GM21528 (cell line): Measurements from ENCODE around the gene PCAT6.

Experiments
- ATAC-seq: cut with Tn5 transposase; IDR thresholded peaks from one replicate; pipeline ENCODE4 v1.9.1; 2021; ENCODE audit warnings: mild to moderate bottlenecking, moderate library complexity; ENCODE audit not compliant: unreplicated experiment, low FRiP score

PCAT6 gene

GRCh38 chr1:202844259-202844658 lies 33.5 kb downstream of the PCAT6 start:
- ATAC-seq: no peak

- no peak for ATAC-seq
Measured at GRCh38 chr1:202844935-202845334, 34.2 kb downstream of the PCAT6 start.

- ATAC-seq: peak; percentile 64
Measured at GRCh38 chr1:202848191-202848542, 37.4 kb downstream of the PCAT6 start.

GRCh38 chr1:202850593-202851362 lies 40.0 kb downstream of the PCAT6 start:
- ATAC-seq: no peak

GRCh38 chr1:202852163-202852904 lies 41.6 kb downstream of the PCAT6 start:
- no peak for ATAC-seq

- ATAC-seq: no peak
Measured at GRCh38 chr1:202854787-202855186, 44.0 kb downstream of the PCAT6 start.

GRCh38 chr1:202856014-202856413 lies 45.3 kb downstream of the PCAT6 start:
- no peak for ATAC-seq

GRCh38 chr1:202857136-202857610 lies 46.4 kb downstream of the PCAT6 start:
- no peak for ATAC-seq

- no peak for ATAC-seq
Measured at GRCh38 chr1:202858331-202858730, 47.6 kb downstream of the PCAT6 start.

- ATAC-seq: no peak
Measured at GRCh38 chr1:202858789-202859414, 48.1 kb downstream of the PCAT6 start.

GRCh38 chr1:202860744-202861419 lies 50.1 kb downstream of the PCAT6 start:
- no peak for ATAC-seq
